T-helper 17 cell (primary cell): ENCODE data around the gene PPIE. TPM values are rescaled to one million over a fixed set of nuclear protein-coding genes. Genes with fewer than 3 reads are reported as not detected.
A peak's percentile ranks its signal among the peaks of the same experiment; 100 is the strongest.

Experiments used
- ATAC-seq: fragments of 150-1000 bp; cut with Tn5 transposase; 2 replicates; pipeline ENCODE4 v1.10.0; 2021; ENCODE audit warnings: mild to moderate bottlenecking, moderate library complexity
- DNase-seq, 3 donors: peaks; one replicate each; pipeline versions ENCODE4 v3.0.0 to v3.0.0-alpha.2; 2020 to 2021
- H3K9me3 ChIP-seq: one replicate; pipeline ENCODE4 v1.7.0; 2013; ENCODE audit warnings: low read length, mild to moderate bottlenecking; ENCODE audit not compliant: control insufficient read depth, poor library complexity, severe bottlenecking
- H3K27ac Mint-ChIP-seq: one replicate; pipeline ENCODE4 v1.8.0; 2022; ENCODE audit warnings: mild to moderate bottlenecking, moderate library complexity, mixed read lengths
- H3K27me3 Mint-ChIP-seq: one replicate; pipeline ENCODE4 v1.8.0; 2022; ENCODE audit warnings: mixed read lengths
- H3K36me3 Mint-ChIP-seq: one replicate; pipeline ENCODE4 v1.8.0; 2022; ENCODE audit warnings: low read depth, mixed read lengths
- H3K4me1 Mint-ChIP-seq: one replicate; pipeline ENCODE4 v1.8.0; 2022; ENCODE audit warnings: mild to moderate bottlenecking, mixed read lengths
- H3K4me3 Mint-ChIP-seq: one replicate; pipeline ENCODE4 v1.8.0; 2022; ENCODE audit warnings: mild to moderate bottlenecking, moderate library complexity, mixed read lengths
- total RNA-seq, 4 donors: library from RNA in 2 of 4; stranded (reverse) in 2 of 4; gene quantifications; one replicate each; pipeline ENCODE4 v1.2.3 and lab custom pipeline; 2022 to 2026

PPIE gene
- total RNA-seq: 10 to 100 TPM; 44.8 to 57.5 TPM
- total RNA-seq (lab: John Stamatoyannopoulos, UW): 53.1 to 65.5 reads per million in 2 donors

- peak within 1 kb of the TSS; percentile 94 for H3K4me3 Mint-ChIP-seq
- peaks cover 27% of the 10 kb centered on the region for H3K27me3 Mint-ChIP-seq
- peaks cover 17% of the 10 kb centered on the region for H3K4me1 Mint-ChIP-seq
- peaks cover 7% of the 10 kb centered on the region for H3K36me3 Mint-ChIP-seq
- DNase-seq (peak; percentile 76 to 79 (median 77)), ATAC-seq (peak; percentile 98)
- H3K9me3 ChIP-seq: no peaks in the 10 kb centered on the region
- H3K27ac Mint-ChIP-seq: peak within 1 kb of the TSS; percentile 74
These were observed at the start of gene PPIE for GRCh38 chr1:39738622-39739366. Gene PPIE, plus strand, starts transcription at chr1:39738882. Its CDS starts 19 bp downstream, at chr1:39738901.

DNA sequence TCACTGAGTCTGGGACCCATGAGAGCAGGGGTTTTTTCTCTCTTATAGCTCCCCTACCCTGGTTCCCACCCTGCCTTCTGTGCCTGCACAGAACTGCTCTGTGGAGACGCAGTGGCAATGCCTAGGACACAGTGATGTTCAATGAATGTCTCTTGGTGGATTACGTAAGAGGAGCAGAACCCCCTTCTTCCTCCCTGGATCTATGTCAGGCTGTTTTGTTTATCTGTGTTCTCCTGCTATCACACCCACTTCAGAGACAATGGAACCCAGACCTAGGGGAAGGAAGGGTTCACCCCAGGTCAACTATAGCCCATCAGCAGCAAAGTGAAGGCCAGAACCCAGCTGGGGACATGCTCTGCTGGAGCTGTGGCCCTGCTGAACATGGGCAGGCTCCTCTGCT lies 49.5 kb upstream of the PPIE start:
- H3K27me3 Mint-ChIP-seq: peaks cover 8% of the 10 kb centered on the region
- H3K27ac Mint-ChIP-seq: peak overlapping the region; percentile 95
- no peak for DNase-seq
- peaks cover 6% of the 10 kb centered on the region for H3K36me3 Mint-ChIP-seq
- no peak for ATAC-seq
- H3K4me1 Mint-ChIP-seq: peaks cover 48% of the 10 kb centered on the region
- peak overlapping the region; percentile 91 for H3K4me3 Mint-ChIP-seq
- H3K9me3 ChIP-seq: no peaks in the 10 kb centered on the region

GRCh38 chr1:39689635-39690034 lies 49.0 kb upstream of the PPIE start:
- Mint-ChIP-seq H3K4me3 (peak overlapping the region; percentile 91), H3K27ac (peak overlapping the region; percentile 95), H3K36me3 (peaks cover 6% of the 10 kb centered on the region), H3K27me3 (peaks cover 8% of the 10 kb centered on the region), H3K4me1 (peaks cover 44% of the 10 kb centered on the region)
- no peak for DNase-seq
- no peak for ATAC-seq
- no peaks in the 10 kb centered on the region for H3K9me3 ChIP-seq

DNA sequence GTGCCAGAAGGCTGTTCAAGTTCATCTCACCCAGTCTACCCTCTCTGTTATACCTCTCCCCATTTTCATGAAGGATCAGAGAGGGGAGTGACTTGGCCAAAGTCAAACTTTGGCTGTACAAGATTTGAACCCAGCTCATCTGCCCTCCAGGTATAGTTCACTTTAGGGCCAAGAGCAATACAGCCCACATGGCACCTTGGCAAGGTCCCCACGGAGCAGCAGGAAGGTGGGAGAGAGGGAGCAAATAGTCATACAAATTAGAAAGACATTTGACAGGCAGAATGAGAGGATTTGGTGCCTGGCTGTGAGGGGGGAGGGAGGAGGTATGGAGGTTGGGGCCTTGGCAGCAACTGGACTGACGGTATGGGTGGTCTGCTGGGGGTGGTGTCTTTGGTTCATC lies 48.5 kb upstream of the PPIE start:
- peaks cover 6% of the 10 kb centered on the region for H3K36me3 Mint-ChIP-seq
- peaks cover 45% of the 10 kb centered on the region for H3K4me1 Mint-ChIP-seq
- peak overlapping the region; percentile 91 for H3K4me3 Mint-ChIP-seq
- H3K27ac Mint-ChIP-seq: peak overlapping the region; percentile 95
- H3K9me3 ChIP-seq: no peaks in the 10 kb centered on the region
- H3K27me3 Mint-ChIP-seq: peaks cover 8% of the 10 kb centered on the region
- no peak for DNase-seq
- ATAC-seq: no peak

DNA sequence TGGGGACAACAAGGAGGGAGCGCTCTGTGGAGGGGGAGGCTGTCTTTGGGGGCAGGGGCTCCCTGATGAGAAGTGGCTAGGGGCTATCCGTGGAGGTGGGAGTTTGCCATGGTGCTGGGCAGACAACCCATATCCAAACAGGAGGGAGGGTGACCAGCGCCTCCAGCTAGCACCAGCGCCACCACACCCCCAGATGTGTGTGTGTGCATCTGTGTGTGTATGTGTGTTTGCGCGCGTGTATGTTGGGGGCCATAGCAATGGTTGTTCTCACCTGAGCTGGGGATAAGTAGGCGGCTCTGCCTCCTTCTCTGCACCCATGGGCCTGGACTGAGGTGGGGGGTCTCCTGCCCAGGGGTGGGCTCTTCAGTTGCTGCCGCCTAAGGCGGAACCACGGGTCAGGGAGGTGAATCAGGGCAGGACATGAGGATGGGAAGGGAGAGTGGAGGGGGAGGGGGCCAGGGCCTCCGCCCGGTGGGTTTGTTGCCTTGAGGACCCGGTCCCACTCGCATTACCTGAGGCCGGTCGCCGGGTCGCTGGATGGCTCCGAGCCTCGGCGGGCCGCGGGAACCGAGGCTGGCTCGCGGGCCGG lies 47.8 kb upstream of the PPIE start:
- Mint-ChIP-seq H3K27me3 (peaks cover 8% of the 10 kb centered on the region), H3K4me3 (peak overlapping the region; percentile 91), H3K36me3 (peaks cover 6% of the 10 kb centered on the region), H3K27ac (peak overlapping the region; percentile 95), H3K4me1 (peaks cover 45% of the 10 kb centered on the region)
- ATAC-seq: peak; percentile 2
- DNase-seq: no peak
- no peaks in the 10 kb centered on the region for H3K9me3 ChIP-seq

DNA sequence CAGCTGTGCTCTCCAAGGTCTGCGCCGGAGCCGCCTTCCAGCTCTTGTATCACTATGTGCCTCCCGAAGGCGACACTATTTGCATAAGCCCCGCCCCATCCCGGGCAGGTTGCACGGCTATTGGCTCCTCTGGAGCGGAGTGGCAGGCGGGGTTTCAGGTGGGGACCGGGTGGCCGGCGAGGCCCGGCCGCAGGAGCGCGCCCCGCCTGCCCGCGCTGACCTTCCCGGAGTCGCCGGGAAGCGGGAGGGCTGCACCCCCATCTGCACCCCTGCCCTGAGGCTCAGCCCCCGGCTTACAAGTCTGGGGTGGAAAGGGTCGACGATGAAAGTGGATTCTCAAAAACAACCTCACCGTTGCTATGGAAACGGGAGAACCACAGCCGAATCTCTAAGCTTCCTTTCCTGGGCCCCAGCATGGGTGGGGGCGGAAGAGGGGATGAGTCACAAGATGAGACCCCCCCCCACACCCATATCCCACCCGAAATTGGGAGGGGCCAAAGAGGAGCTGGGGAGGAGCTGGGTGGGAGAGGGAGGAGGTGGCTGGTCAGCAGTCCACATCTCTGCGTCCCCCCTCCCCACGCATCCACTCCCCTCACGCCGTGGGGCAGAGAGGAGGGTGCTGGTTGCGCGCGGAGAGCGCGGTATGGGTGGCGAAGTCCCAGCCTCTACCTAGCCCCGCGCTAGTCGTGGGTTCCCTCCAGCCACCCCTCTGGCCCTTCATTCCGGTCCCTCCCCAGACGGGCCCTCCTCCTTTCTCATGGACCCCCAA lies 47.1 kb upstream of the PPIE start, which contains the start of gene HPCAL4:
Gene HPCAL4, minus strand, starts transcription at position 51 of the 769 bp plus-strand sequence. CDS start 6,830 bp downstream, outside the sequence.
- Mint-ChIP-seq H3K27ac (peak within 1 kb of the TSS; percentile 95), H3K36me3 (peaks cover 2% of the 10 kb centered on the region), H3K4me3 (peak within 1 kb of the TSS; percentile 91), H3K27me3 (peaks cover 8% of the 10 kb centered on the region), H3K4me1 (peaks cover 45% of the 10 kb centered on the region)
- H3K9me3 ChIP-seq: no peaks in the 10 kb centered on the region
- DNase-seq: peak; percentile 81 to 85 (median 84)
- peak; percentile 91 for ATAC-seq

GRCh38 chr1:39692152-39693074 lies 46.3 kb upstream of the PPIE start:
- Mint-ChIP-seq H3K27ac (peak overlapping the region; percentile 95), H3K36me3 (peaks cover 2% of the 10 kb centered on the region), H3K27me3 (peaks cover 8% of the 10 kb centered on the region), H3K4me1 (peaks cover 45% of the 10 kb centered on the region), H3K4me3 (peak overlapping the region; percentile 91)
- ATAC-seq: no peak
- H3K9me3 ChIP-seq: no peaks in the 10 kb centered on the region
- DNase-seq: peak; percentile 17 to 27 (median 21)

- ATAC-seq (no peak), DNase-seq (no peak)
- H3K27ac Mint-ChIP-seq: no peak overlapping the region
- no peak overlapping the region for H3K4me3 Mint-ChIP-seq
- H3K27me3 Mint-ChIP-seq: no peaks in the 10 kb centered on the region
- H3K9me3 ChIP-seq: no peaks in the 10 kb centered on the region
- H3K4me1 Mint-ChIP-seq: peaks cover 34% of the 10 kb centered on the region
- H3K36me3 Mint-ChIP-seq: no peaks in the 10 kb centered on the region
These were observed 44.7 kb upstream of the PPIE start for GRCh38 chr1:39694026-39694425.

- Mint-ChIP-seq H3K27ac (peak overlapping the region; percentile 6), H3K4me3 (no peak overlapping the region), H3K4me1 (peaks cover 27% of the 10 kb centered on the region), H3K36me3 (no peaks in the 10 kb centered on the region), H3K27me3 (no peaks in the 10 kb centered on the region)
- no peak for ATAC-seq
- no peaks in the 10 kb centered on the region for H3K9me3 ChIP-seq
- no peak for DNase-seq
These were observed 43.7 kb upstream of the PPIE start for GRCh38 chr1:39695016-39695415.

GRCh38 chr1:39696448-39696847 lies 42.2 kb upstream of the PPIE start:
- Mint-ChIP-seq H3K4me3 (no peak overlapping the region), H3K27ac (peak overlapping the region; percentile 72), H3K36me3 (no peaks in the 10 kb centered on the region), H3K27me3 (peaks cover 5% of the 10 kb centered on the region), H3K4me1 (peaks cover 15% of the 10 kb centered on the region)
- no peak for DNase-seq
- H3K9me3 ChIP-seq: no peaks in the 10 kb centered on the region
- no peak for ATAC-seq

DNA sequence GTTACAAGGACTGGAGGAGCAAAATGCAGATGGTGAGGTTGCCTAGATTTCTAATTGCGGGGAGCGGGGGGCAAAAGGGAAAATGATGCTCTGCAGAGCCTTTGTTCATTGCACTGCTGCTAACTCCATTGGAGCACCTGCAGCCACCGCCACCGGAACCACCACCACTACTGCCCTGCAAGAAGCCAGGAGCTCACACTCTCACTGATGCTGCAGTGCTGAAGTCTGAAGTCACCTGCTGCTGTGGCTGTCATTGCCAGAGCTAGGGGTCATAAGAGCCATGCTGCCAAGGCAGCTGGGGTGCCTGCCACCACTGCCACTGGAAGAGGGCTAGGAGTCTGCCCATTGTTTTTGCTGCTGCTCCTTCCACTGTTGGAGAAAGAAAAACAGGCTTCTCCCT lies 40.1 kb upstream of the PPIE start:
- no peak for ATAC-seq
- no peak for DNase-seq
- no peak overlapping the region for H3K27ac Mint-ChIP-seq
- no peaks in the 10 kb centered on the region for H3K36me3 Mint-ChIP-seq
- peaks cover 5% of the 10 kb centered on the region for H3K27me3 Mint-ChIP-seq
- H3K9me3 ChIP-seq: no peaks in the 10 kb centered on the region
- no peak overlapping the region for H3K4me3 Mint-ChIP-seq
- H3K4me1 Mint-ChIP-seq: peaks cover 11% of the 10 kb centered on the region

DNA sequence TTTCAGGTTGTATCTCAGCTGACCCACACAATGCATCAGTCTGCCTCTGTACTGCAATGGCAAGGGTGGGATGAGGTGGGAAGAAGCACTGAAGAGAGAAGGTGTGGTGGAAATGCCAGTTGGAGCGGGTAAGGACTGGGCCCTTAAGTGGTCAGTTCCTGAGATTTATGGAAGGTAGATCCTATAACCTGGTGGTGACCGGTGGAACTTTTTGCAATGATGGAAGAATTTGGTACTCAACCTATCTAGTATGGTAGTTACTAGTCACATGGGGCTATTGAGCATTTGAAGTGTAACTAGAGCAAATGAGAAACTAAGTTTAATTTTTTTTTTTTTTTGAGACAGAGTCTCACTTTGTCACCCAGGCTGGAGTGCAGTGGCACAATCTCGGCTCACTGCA lies 39.3 kb upstream of the PPIE start:
- peaks cover 5% of the 10 kb centered on the region for H3K27me3 Mint-ChIP-seq
- no peak overlapping the region for H3K4me3 Mint-ChIP-seq
- peaks cover 9% of the 10 kb centered on the region for H3K4me1 Mint-ChIP-seq
- DNase-seq (no peak), ATAC-seq (no peak)
- no peak overlapping the region for H3K27ac Mint-ChIP-seq
- H3K36me3 Mint-ChIP-seq: no peaks in the 10 kb centered on the region
- no peaks in the 10 kb centered on the region for H3K9me3 ChIP-seq
